ENCODE results near the gene CACNA1G.

The CACNA1G gene

GRCh38 chr17:50560185-50560824 lies at the start of gene CACNA1G:
CACNA1G (plus strand) TSS chr17:50560715; CDS start chr17:50561460, 745 bp downstream.
- no peaks in the 10 kb centered on the region for H3K36me3 ChIP-seq
- H3K4me3 ChIP-seq, result peak within 1 kb of the TSS; percentile 44 to 71 (median 59)
- H3K27me3 ChIP-seq, result peaks cover 89 to 98% (median 91%) of the 10 kb centered on the region in 11 experiments
- no peak within 1 kb of the TSS for H3K27ac ChIP-seq
- no peak for TF ChIP-seq Cebpa-rat (IDR thresholded peaks at IDR 0.05)
- H3K4me1 ChIP-seq, result peaks cover 21 to 34% (median 26%) of the 10 kb centered on the region in 10 experiments
- peak within 1 kb of the TSS; percentile 94 to 99 (median 98) for H3K4me2 ChIP-seq
- H4K20me1 ChIP-seq, result peaks cover 0 to 72% (median 48%) of the 10 kb centered on the region in 11 experiments; a peak in 18 of 22 replicates
- peak within 1 kb of the TSS in 10 of 11 experiments; percentile 42 to 70 (median 57); a peak in 15 of 22 replicates for H3K9ac ChIP-seq
- peaks cover 0 to 9% (median 0%) of the 10 kb centered on the region in 11 experiments; a peak in 4 of 22 replicates for H3K9me3 ChIP-seq (replicated peaks in 1 of 11)

- 0 out of 22 replicates have a peak, but pooled peaks cover 0 to 5% (median 0%) of the 10 kb centered on the region in 11 experiments for H4K20me1 ChIP-seq
- H3K9me3 ChIP-seq (replicated peaks in 1 of 11), result no peaks in the 10 kb centered on the region
- no peak overlapping the region for H3K27ac ChIP-seq
- H3K4me3 ChIP-seq, result no peak overlapping the region
- TF ChIP-seq Cebpa-rat (IDR thresholded peaks at IDR 0.05), result no peak
- no peak overlapping the region for H3K4me2 ChIP-seq
- no peaks in the 10 kb centered on the region for H3K36me3 ChIP-seq
- peaks cover 22 to 41% (median 37%) of the 10 kb centered on the region in 11 experiments for H3K27me3 ChIP-seq
- no peak overlapping the region for H3K9ac ChIP-seq
- H3K4me1 ChIP-seq, result peaks cover 0 to 28% (median 15%) of the 10 kb centered on the region in 10 experiments; a peak in 15 of 20 replicates
Measured at GRCh38 chr17:50511058-50511457, 49.5 kb upstream of the CACNA1G start.

- no peaks in the 10 kb centered on the region for H3K9me3 ChIP-seq (replicated peaks in 1 of 11)
- H4K20me1 ChIP-seq, result 0 out of 22 replicates have a peak, but pooled peaks cover 0 to 5% (median 0%) of the 10 kb centered on the region in 11 experiments
- peaks cover 10 to 17% (median 15%) of the 10 kb centered on the region in 11 experiments for H3K27me3 ChIP-seq
- TF ChIP-seq Cebpa-rat (IDR thresholded peaks at IDR 0.05), result no peak
- H3K27ac ChIP-seq, result no peak overlapping the region
- no peak overlapping the region for H3K9ac ChIP-seq
- no peak overlapping the region for H3K4me2 ChIP-seq
- H3K36me3 ChIP-seq, result no peaks in the 10 kb centered on the region
- peaks cover 0 to 21% (median 13%) of the 10 kb centered on the region in 10 experiments; a peak in 15 of 20 replicates for H3K4me1 ChIP-seq
- H3K4me3 ChIP-seq, result no peak overlapping the region
Measured at GRCh38 chr17:50513495-50513894, 47.0 kb upstream of the CACNA1G start.

GRCh38 chr17:50514388-50514787 lies 46.1 kb upstream of the CACNA1G start:
- H3K4me3 ChIP-seq, result no peak overlapping the region
- H3K36me3 ChIP-seq, result no peaks in the 10 kb centered on the region
- H3K4me1 ChIP-seq, result peaks cover 0 to 16% (median 12%) of the 10 kb centered on the region in 10 experiments; a peak in 15 of 20 replicates
- H3K9ac ChIP-seq, result no peak overlapping the region
- TF ChIP-seq Cebpa-rat (IDR thresholded peaks at IDR 0.05), result no peak
- no peak overlapping the region for H3K27ac ChIP-seq
- H3K4me2 ChIP-seq, result peak overlapping the region in 2 of 11 experiments; percentile 27 to 43; a peak in 2 of 22 replicates
- peaks cover 1 to 8% (median 6%) of the 10 kb centered on the region in 11 experiments; a peak in 18 of 22 replicates for H3K27me3 ChIP-seq
- no peaks in the 10 kb centered on the region for H4K20me1 ChIP-seq
- H3K9me3 ChIP-seq (replicated peaks in 1 of 11), result no peaks in the 10 kb centered on the region

GRCh38 chr17:50514936-50515702 lies 45.4 kb upstream of the CACNA1G start:
- Histone ChIP-seq H3K4me1 (peaks cover 0 to 16% (median 13%) of the 10 kb centered on the region in 10 experiments; a peak in 15 of 20 replicates), H3K4me3 (no peak overlapping the region), H3K9me3 (replicated peaks in 1 of 11) (no peaks in the 10 kb centered on the region), H3K4me2 (peak overlapping the region in 7 of 11 experiments; percentile 1 to 61 (median 43); a peak in 13 of 22 replicates), H3K27ac (no peak overlapping the region), H3K27me3 (peaks cover 0 to under 1% (median 0%) of the 10 kb centered on the region in 11 experiments; a peak in 1 of 22 replicates), H3K9ac (no peak overlapping the region), H4K20me1 (no peaks in the 10 kb centered on the region), H3K36me3 (no peaks in the 10 kb centered on the region)
- TF ChIP-seq Cebpa-rat (IDR thresholded peaks at IDR 0.05), result no peak

- no peak overlapping the region for H3K27ac ChIP-seq
Measured at GRCh38 chr17:50517011-50517410, 43.5 kb upstream of the CACNA1G start.

GRCh38 chr17:50517504-50518383 lies 42.8 kb upstream of the CACNA1G start:
- no peak for TF ChIP-seq Cebpa-rat (IDR thresholded peaks at IDR 0.05)
- Histone ChIP-seq H3K4me1 (peaks cover 0 to 16% (median 13%) of the 10 kb centered on the region in 10 experiments; a peak in 15 of 20 replicates), H4K20me1 (no peaks in the 10 kb centered on the region), H3K4me2 (no peak overlapping the region), H3K4me3 (no peak overlapping the region), H3K36me3 (no peaks in the 10 kb centered on the region), H3K27ac (no peak overlapping the region), H3K9me3 (replicated peaks in 1 of 11) (no peaks in the 10 kb centered on the region), H3K9ac (no peak overlapping the region), H3K27me3 (no peaks in the 10 kb centered on the region)

More at GRCh38 chr17:50517011-50517410, 43.5 kb upstream of the CACNA1G start:
- H3K36me3 ChIP-seq, result no peaks in the 10 kb centered on the region
- H3K27me3 ChIP-seq, result no peaks in the 10 kb centered on the region
- H3K4me2 ChIP-seq, result no peak overlapping the region
- H3K9ac ChIP-seq, result no peak overlapping the region
- no peaks in the 10 kb centered on the region for H4K20me1 ChIP-seq
- no peak for TF ChIP-seq Cebpa-rat (IDR thresholded peaks at IDR 0.05)
- H3K9me3 ChIP-seq (replicated peaks in 1 of 11), result no peaks in the 10 kb centered on the region
- peaks cover 0 to 16% (median 13%) of the 10 kb centered on the region in 10 experiments; a peak in 15 of 20 replicates for H3K4me1 ChIP-seq
- no peak overlapping the region for H3K4me3 ChIP-seq

GRCh38 chr17:50518384-50519023 lies 42.0 kb upstream of the CACNA1G start:
- Histone ChIP-seq H3K27ac (no peak overlapping the region), H3K27me3 (no peaks in the 10 kb centered on the region), H3K36me3 (no peaks in the 10 kb centered on the region), H3K9ac (no peak overlapping the region), H3K4me1 (peaks cover 0 to 16% (median 13%) of the 10 kb centered on the region in 10 experiments; a peak in 15 of 20 replicates), H3K9me3 (replicated peaks in 1 of 11) (no peaks in the 10 kb centered on the region), H4K20me1 (no peaks in the 10 kb centered on the region), H3K4me3 (no peak overlapping the region), H3K4me2 (no peak overlapping the region)
- TF ChIP-seq Cebpa-rat (IDR thresholded peaks at IDR 0.05), result no peak

Data from BLaER1 treated with 17β-estradiol and CSF1 and Interleukin-3, amounts not matched to agents 10 nM and 100 nM (cell line).